Stimulated activated naive CD8-positive, alpha-beta T cell treated with anti-CD3 and anti-CD28 coated beads, Interleukin-15, Interleukin-2, amounts not matched to agents 100 ng/mL and 50 ng/mL, for 24 hours (primary cell): ENCODE measurements around the gene KRT5.

Source experiments
- H3K27ac Mint-ChIP-seq: one replicate; pipeline ENCODE4 v1.8.0; 2021; ENCODE audit warnings: mild to moderate bottlenecking, mixed read lengths
- H3K27me3 Mint-ChIP-seq: one replicate; pipeline ENCODE4 v1.8.0; 2021; ENCODE audit warnings: mixed read lengths
- H3K36me3 Mint-ChIP-seq: one replicate; pipeline ENCODE4 v1.8.0; 2021; ENCODE audit warnings: low read depth, mixed read lengths
- H3K4me1 Mint-ChIP-seq: one replicate; pipeline ENCODE4 v1.8.0; 2021; ENCODE audit warnings: low read depth, mixed read lengths
- H3K4me3 Mint-ChIP-seq: one replicate; pipeline ENCODE4 v1.8.0; 2021; ENCODE audit warnings: mild to moderate bottlenecking, mixed read lengths
- H3K9me3 Mint-ChIP-seq: one replicate; pipeline ENCODE4 v1.8.0; 2021; ENCODE audit warnings: mixed read lengths

Gene KRT5

GRCh38 chr12:52519826-52520662 is at the start of gene KRT5:
Gene KRT5 (minus strand): TSS chr12:52520394. CDS start chr12:52520296, 98 bp downstream.
- H3K4me3 Mint-ChIP-seq = no peak within 1 kb of the TSS
- no peak within 1 kb of the TSS for H3K27ac Mint-ChIP-seq
- no peaks in the 10 kb centered on the region for H3K9me3 Mint-ChIP-seq
- H3K4me1 Mint-ChIP-seq = no peaks in the 10 kb centered on the region
- no peaks in the 10 kb centered on the region for H3K36me3 Mint-ChIP-seq
- H3K27me3 Mint-ChIP-seq = no peaks in the 10 kb centered on the region

- Mint-ChIP-seq H3K36me3 (no peaks in the 10 kb centered on the region), H3K9me3 (no peaks in the 10 kb centered on the region), H3K4me1 (no peaks in the 10 kb centered on the region), H3K27me3 (peaks cover 3% of the 10 kb centered on the region), H3K27ac (no peak overlapping the region), H3K4me3 (no peak overlapping the region)
These were observed 47.9 kb upstream of the KRT5 start for GRCh38 chr12:52568111-52568510.

- Mint-ChIP-seq H3K36me3 (no peaks in the 10 kb centered on the region), H3K4me3 (no peak overlapping the region), H3K27me3 (peaks cover 3% of the 10 kb centered on the region), H3K9me3 (no peaks in the 10 kb centered on the region), H3K27ac (no peak overlapping the region), H3K4me1 (no peaks in the 10 kb centered on the region)
These were observed 46.7 kb upstream of the KRT5 start for GRCh38 chr12:52566847-52567291.

GRCh38 chr12:52564582-52564981 is 44.4 kb upstream of the KRT5 start:
- Mint-ChIP-seq H3K9me3 (no peaks in the 10 kb centered on the region), H3K27me3 (peaks cover 3% of the 10 kb centered on the region), H3K36me3 (no peaks in the 10 kb centered on the region), H3K4me1 (no peaks in the 10 kb centered on the region), H3K4me3 (no peak overlapping the region), H3K27ac (no peak overlapping the region)

GRCh38 chr12:52561880-52562449 is 41.8 kb upstream of the KRT5 start:
- Mint-ChIP-seq H3K27me3 (peaks cover 9% of the 10 kb centered on the region), H3K27ac (no peak overlapping the region), H3K4me1 (peaks cover 7% of the 10 kb centered on the region), H3K36me3 (no peaks in the 10 kb centered on the region), H3K9me3 (no peaks in the 10 kb centered on the region), H3K4me3 (no peak overlapping the region)

- no peak overlapping the region for H3K27ac Mint-ChIP-seq
- H3K27me3 Mint-ChIP-seq = peaks cover 6% of the 10 kb centered on the region
- no peaks in the 10 kb centered on the region for H3K36me3 Mint-ChIP-seq
- peaks cover 7% of the 10 kb centered on the region for H3K4me1 Mint-ChIP-seq
- H3K9me3 Mint-ChIP-seq = no peaks in the 10 kb centered on the region
- no peak overlapping the region for H3K4me3 Mint-ChIP-seq
These were observed 39.8 kb upstream of the KRT5 start for GRCh38 chr12:52559979-52560378.

GRCh38 chr12:52558781-52559445 is 38.7 kb upstream of the KRT5 start:
- H3K36me3 Mint-ChIP-seq = no peaks in the 10 kb centered on the region
- H3K4me1 Mint-ChIP-seq = peaks cover 7% of the 10 kb centered on the region
- H3K27me3 Mint-ChIP-seq = peaks cover 6% of the 10 kb centered on the region
- no peaks in the 10 kb centered on the region for H3K9me3 Mint-ChIP-seq
- H3K4me3 Mint-ChIP-seq = no peak overlapping the region
- no peak overlapping the region for H3K27ac Mint-ChIP-seq

- H3K27ac Mint-ChIP-seq = no peak overlapping the region
- H3K4me3 Mint-ChIP-seq = no peak overlapping the region
- no peaks in the 10 kb centered on the region for H3K9me3 Mint-ChIP-seq
- H3K4me1 Mint-ChIP-seq = peaks cover 7% of the 10 kb centered on the region
- no peaks in the 10 kb centered on the region for H3K36me3 Mint-ChIP-seq
- H3K27me3 Mint-ChIP-seq = peaks cover 6% of the 10 kb centered on the region
These were observed 37.3 kb upstream of the KRT5 start for GRCh38 chr12:52557476-52557875.

GRCh38 chr12:52555577-52555976 is 35.4 kb upstream of the KRT5 start:
- Mint-ChIP-seq H3K27ac (no peak overlapping the region), H3K9me3 (no peaks in the 10 kb centered on the region), H3K4me3 (no peak overlapping the region), H3K4me1 (peaks cover 7% of the 10 kb centered on the region), H3K36me3 (no peaks in the 10 kb centered on the region), H3K27me3 (peaks cover 9% of the 10 kb centered on the region)

- Mint-ChIP-seq H3K27ac (no peak within 1 kb of the TSS), H3K36me3 (no peaks in the 10 kb centered on the region), H3K9me3 (no peaks in the 10 kb centered on the region), H3K4me3 (no peak within 1 kb of the TSS), H3K4me1 (no peaks in the 10 kb centered on the region), H3K27me3 (peaks cover 4% of the 10 kb centered on the region)
These were observed 32.5 kb upstream of the KRT5 start, which contains the start of gene KRT71 for GRCh38 chr12:52552681-52553195. Gene KRT71 (minus strand): TSS chr12:52553145. CDS start chr12:52553077, 68 bp downstream.

- peaks cover 4% of the 10 kb centered on the region for H3K27me3 Mint-ChIP-seq
- H3K27ac Mint-ChIP-seq = no peak overlapping the region
- no peaks in the 10 kb centered on the region for H3K36me3 Mint-ChIP-seq
- no peak overlapping the region for H3K4me3 Mint-ChIP-seq
- H3K9me3 Mint-ChIP-seq = no peaks in the 10 kb centered on the region
- no peaks in the 10 kb centered on the region for H3K4me1 Mint-ChIP-seq
These were observed 31.9 kb upstream of the KRT5 start for GRCh38 chr12:52552055-52552454.

GRCh38 chr12:52551216-52551865 is 31.1 kb upstream of the KRT5 start:
- Mint-ChIP-seq H3K9me3 (no peaks in the 10 kb centered on the region), H3K27me3 (peaks cover 4% of the 10 kb centered on the region), H3K4me1 (no peaks in the 10 kb centered on the region), H3K27ac (no peak overlapping the region), H3K36me3 (no peaks in the 10 kb centered on the region), H3K4me3 (no peak overlapping the region)

GRCh38 chr12:52546126-52546525 is 25.9 kb upstream of the KRT5 start:
- Mint-ChIP-seq H3K36me3 (no peaks in the 10 kb centered on the region), H3K4me3 (no peak overlapping the region), H3K27ac (no peak overlapping the region), H3K27me3 (no peaks in the 10 kb centered on the region), H3K9me3 (no peaks in the 10 kb centered on the region), H3K4me1 (peaks cover 6% of the 10 kb centered on the region)

GRCh38 chr12:52543985-52544883 is 24.0 kb upstream of the KRT5 start:
- Mint-ChIP-seq H3K27ac (no peak overlapping the region), H3K9me3 (no peaks in the 10 kb centered on the region), H3K36me3 (no peaks in the 10 kb centered on the region), H3K4me3 (no peak overlapping the region), H3K4me1 (peaks cover 6% of the 10 kb centered on the region), H3K27me3 (no peaks in the 10 kb centered on the region)
